ENCODE measurements around the gene SCARF1.

DNA sequence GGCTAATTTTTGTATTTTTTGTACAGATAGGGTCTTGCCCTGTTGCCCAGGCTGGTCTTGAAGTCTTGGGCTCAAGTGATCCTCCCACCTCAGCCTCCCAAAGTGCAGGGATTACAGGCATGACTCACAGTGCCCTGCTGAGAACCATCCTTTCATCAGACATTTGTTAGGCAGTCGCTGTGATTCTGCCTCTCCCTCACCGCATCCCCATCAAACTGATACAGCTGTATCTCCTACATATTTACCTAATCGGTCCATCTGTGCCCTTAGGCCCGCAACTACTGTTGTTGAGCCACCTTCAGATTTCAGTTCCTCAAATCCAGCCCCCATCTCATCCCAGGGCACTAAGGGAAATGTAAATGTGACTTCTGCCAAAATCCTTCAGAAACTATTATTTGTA lies 14.9 kb downstream of the SCARF1 start:
- TF ChIP-seq, protein P1, sequence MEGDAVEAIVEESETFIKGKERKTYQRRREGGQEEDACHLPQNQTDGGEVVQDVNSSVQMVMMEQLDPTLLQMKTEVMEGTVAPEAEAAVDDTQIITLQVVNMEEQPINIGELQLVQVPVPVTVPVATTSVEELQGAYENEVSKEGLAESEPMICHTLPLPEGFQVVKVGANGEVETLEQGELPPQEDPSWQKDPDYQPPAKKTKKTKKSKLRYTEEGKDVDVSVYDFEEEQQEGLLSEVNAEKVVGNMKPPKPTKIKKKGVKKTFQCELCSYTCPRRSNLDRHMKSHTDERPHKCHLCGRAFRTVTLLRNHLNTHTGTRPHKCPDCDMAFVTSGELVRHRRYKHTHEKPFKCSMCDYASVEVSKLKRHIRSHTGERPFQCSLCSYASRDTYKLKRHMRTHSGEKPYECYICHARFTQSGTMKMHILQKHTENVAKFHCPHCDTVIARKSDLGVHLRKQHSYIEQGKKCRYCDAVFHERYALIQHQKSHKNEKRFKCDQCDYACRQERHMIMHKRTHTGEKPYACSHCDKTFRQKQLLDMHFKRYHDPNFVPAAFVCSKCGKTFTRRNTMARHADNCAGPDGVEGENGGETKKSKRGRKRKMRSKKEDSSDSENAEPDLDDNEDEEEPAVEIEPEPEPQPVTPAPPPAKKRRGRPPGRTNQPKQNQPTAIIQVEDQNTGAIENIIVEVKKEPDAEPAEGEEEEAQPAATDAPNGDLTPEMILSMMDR (tag by site-specific recombination; IDR thresholded peaks at IDR 0.05): no peak
- TF ChIP-seq, protein P2, sequence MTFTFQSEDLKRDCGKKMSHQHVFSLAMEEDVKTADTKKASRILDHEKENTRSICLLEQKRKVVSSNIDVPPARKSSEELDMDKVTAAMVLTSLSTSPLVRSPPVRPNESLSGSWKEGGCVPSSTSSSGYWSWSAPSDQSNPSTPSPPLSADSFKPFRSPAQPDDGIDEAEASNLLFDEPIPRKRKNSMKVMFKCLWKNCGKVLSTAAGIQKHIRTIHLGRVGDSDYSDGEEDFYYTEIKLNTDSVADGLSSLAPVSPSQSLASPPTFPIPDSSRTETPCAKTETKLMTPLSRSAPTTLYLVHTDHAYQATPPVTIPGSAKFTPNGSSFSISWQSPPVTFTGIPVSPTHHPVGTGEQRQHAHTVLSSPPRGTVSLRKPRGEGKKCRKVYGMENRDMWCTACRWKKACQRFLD (tag by site-specific recombination; IDR thresholded peaks at IDR 0.05): no peak
- peak; percentile 92 for TF ChIP-seq ZNF121 (tag by site-specific recombination; IDR thresholded peaks at IDR 0.05)
- TF ChIP-seq ZNF324 (tag by site-specific recombination; IDR thresholded peaks at IDR 0.05): 0 out of 2 replicates have a peak, but pooled peaks have one; percentile 18
- no peak for TF ChIP-seq TRIM28 (IDR thresholded peaks at IDR 0.05; ENCODE audit: borderline replicate concordance, low read length)
- TF ChIP-seq RBAK (tag by site-specific recombination; IDR thresholded peaks at IDR 0.05): no peak
- TF ChIP-seq, protein P3, sequence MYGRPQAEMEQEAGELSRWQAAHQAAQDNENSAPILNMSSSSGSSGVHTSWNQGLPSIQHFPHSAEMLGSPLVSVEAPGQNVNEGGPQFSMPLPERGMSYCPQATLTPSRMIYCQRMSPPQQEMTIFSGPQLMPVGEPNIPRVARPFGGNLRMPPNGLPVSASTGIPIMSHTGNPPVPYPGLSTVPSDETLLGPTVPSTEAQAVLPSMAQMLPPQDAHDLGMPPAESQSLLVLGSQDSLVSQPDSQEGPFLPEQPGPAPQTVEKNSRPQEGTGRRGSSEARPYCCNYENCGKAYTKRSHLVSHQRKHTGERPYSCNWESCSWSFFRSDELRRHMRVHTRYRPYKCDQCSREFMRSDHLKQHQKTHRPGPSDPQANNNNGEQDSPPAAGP (tag by site-specific recombination; IDR thresholded peaks at IDR 0.05): peak; percentile 25; the same call in 1 of the 2 replicates
- no peak for TF ChIP-seq ZNF792 (tag by site-specific recombination; IDR thresholded peaks at IDR 0.05)
- TF ChIP-seq, protein P4, sequence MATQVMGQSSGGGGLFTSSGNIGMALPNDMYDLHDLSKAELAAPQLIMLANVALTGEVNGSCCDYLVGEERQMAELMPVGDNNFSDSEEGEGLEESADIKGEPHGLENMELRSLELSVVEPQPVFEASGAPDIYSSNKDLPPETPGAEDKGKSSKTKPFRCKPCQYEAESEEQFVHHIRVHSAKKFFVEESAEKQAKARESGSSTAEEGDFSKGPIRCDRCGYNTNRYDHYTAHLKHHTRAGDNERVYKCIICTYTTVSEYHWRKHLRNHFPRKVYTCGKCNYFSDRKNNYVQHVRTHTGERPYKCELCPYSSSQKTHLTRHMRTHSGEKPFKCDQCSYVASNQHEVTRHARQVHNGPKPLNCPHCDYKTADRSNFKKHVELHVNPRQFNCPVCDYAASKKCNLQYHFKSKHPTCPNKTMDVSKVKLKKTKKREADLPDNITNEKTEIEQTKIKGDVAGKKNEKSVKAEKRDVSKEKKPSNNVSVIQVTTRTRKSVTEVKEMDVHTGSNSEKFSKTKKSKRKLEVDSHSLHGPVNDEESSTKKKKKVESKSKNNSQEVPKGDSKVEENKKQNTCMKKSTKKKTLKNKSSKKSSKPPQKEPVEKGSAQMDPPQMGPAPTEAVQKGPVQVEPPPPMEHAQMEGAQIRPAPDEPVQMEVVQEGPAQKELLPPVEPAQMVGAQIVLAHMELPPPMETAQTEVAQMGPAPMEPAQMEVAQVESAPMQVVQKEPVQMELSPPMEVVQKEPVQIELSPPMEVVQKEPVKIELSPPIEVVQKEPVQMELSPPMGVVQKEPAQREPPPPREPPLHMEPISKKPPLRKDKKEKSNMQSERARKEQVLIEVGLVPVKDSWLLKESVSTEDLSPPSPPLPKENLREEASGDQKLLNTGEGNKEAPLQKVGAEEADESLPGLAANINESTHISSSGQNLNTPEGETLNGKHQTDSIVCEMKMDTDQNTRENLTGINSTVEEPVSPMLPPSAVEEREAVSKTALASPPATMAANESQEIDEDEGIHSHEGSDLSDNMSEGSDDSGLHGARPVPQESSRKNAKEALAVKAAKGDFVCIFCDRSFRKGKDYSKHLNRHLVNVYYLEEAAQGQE (tag by site-specific recombination; IDR thresholded peaks at IDR 0.05): no peak
- TF ChIP-seq MYNN (tag by site-specific recombination; IDR thresholded peaks at IDR 0.05; ENCODE audit: borderline replicate concordance): no peak
- no peak for TF ChIP-seq ZNF274 (IDR thresholded peaks at IDR 0.05; ENCODE audit: low read length)
- TF ChIP-seq ZNF274 (tag by site-specific recombination; IDR thresholded peaks at IDR 0.05; ENCODE audit: borderline replicate concordance): no peak
- TF ChIP-seq, protein P5, sequence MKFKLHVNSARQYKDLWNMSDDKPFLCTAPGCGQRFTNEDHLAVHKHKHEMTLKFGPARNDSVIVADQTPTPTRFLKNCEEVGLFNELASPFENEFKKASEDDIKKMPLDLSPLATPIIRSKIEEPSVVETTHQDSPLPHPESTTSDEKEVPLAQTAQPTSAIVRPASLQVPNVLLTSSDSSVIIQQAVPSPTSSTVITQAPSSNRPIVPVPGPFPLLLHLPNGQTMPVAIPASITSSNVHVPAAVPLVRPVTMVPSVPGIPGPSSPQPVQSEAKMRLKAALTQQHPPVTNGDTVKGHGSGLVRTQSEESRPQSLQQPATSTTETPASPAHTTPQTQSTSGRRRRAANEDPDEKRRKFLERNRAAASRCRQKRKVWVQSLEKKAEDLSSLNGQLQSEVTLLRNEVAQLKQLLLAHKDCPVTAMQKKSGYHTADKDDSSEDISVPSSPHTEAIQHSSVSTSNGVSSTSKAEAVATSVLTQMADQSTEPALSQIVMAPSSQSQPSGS (tag by site-specific recombination; IDR thresholded peaks at IDR 0.05; ENCODE audit: low read depth): no peak
- TF ChIP-seq, protein P6, sequence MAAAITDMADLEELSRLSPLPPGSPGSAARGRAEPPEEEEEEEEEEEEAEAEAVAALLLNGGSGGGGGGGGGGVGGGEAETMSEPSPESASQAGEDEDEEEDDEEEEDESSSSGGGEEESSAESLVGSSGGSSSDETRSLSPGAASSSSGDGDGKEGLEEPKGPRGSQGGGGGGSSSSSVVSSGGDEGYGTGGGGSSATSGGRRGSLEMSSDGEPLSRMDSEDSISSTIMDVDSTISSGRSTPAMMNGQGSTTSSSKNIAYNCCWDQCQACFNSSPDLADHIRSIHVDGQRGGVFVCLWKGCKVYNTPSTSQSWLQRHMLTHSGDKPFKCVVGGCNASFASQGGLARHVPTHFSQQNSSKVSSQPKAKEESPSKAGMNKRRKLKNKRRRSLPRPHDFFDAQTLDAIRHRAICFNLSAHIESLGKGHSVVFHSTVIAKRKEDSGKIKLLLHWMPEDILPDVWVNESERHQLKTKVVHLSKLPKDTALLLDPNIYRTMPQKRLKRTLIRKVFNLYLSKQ (tag by site-specific recombination; IDR thresholded peaks at IDR 0.05; ENCODE audit: borderline replicate concordance): no peak
